SK-N-SH treated with all-trans-retinoic acid at 6 μM for 48 hours (cell line): ENCODE data around the gene ILK.

Source experiments
- ISL1 ChIP-seq: fragments of 250-450 bp; sonication (Bioruptor Pico); IDR thresholded peaks from 2 replicates; pipeline ENCODE4 v2.1.2; 2022; ENCODE audit warnings: mild to moderate bottlenecking, moderate library complexity
- RARB ChIP-seq: fragments of 250-450 bp; sonication (Bioruptor Pico); IDR thresholded peaks from 2 replicates; pipeline ENCODE4 v1.8.0; 2021; ENCODE audit warnings: mild to moderate bottlenecking, moderate library complexity
- ZFP3 ChIP-seq: fragments of 250-450 bp; sonication (Bioruptor Pico); IDR thresholded peaks from 2 replicates; pipeline ENCODE4 v1.5.0; 2020; ENCODE audit warnings: mild to moderate bottlenecking, moderate library complexity
- TF ChIP-seq, protein P1 (sequence below): fragments of 250-450 bp; sonication (Bioruptor Pico); IDR thresholded peaks from 2 replicates; pipeline ENCODE4 v1.5.1; 2021; ENCODE audit warnings: mild to moderate bottlenecking, moderate library complexity

DNA sequence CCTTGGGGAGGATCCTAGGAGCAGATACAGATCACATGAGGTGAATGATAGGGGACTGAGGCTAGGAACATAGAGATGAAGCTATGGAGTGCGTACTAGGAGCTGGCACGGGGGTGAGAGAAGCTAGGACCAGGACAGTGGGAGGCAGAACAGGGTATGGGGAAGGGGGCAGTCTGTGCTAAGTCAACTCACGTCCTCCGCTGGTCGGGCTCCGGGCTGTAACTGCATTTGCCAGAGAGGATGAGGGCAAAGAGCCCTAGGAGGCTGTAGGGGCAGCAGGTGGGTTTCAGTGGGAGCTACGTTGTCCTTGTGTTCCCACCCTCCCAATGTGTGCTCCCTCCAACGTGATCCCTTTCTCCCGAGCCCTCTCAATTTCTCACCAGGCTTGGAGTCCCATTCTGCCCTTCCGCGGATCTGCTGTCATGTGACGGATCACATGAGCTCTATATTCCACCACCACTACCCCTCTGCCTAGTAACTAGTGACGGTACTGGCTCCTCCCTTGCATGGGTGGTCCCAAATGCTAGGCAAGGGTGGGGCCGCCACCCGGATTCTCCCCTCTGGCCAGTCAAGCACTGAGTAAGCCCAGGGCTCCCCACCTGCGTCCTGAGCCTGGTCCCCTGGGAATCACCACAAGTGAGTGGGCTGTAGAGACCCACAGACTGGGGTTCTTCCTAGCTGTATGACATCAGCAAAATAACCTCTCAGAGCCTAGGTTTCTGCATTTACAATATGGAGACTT is 15.6 kb downstream of the ILK start, which contains the start of gene TPP1:
- TF ChIP-seq, protein P1, sequence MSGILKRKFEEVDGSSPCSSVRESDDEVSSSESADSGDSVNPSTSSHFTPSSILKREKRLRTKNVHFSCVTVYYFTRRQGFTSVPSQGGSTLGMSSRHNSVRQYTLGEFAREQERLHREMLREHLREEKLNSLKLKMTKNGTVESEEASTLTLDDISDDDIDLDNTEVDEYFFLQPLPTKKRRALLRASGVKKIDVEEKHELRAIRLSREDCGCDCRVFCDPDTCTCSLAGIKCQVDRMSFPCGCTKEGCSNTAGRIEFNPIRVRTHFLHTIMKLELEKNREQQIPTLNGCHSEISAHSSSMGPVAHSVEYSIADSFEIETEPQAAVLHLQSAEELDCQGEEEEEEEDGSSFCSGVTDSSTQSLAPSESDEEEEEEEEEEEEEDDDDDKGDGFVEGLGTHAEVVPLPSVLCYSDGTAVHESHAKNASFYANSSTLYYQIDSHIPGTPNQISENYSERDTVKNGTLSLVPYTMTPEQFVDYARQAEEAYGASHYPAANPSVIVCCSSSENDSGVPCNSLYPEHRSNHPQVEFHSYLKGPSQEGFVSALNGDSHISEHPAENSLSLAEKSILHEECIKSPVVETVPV (CRISPR knock-in tag): no peak
- TF ChIP-seq ISL1 (CRISPR knock-in tag): no peak
- no peak for TF ChIP-seq ZFP3 (CRISPR knock-in tag)
- TF ChIP-seq RARB: no peak
